GM18507 (cell line): ENCODE data around the gene PRH1.

Experiments
- DNase-seq: peaks from one replicate; pipeline ENCODE4 v3.0.0; 2011; ENCODE audit warnings: low read depth; ENCODE audit not compliant: insufficient read length; ENCODE audit errors: extremely low spot score
- FAIRE-seq: peaks from 2 replicates; lab custom pipeline; 2011; peaks lifted over from hg19 to GRCh38; lab: Jason Lieb, UNC

The PRH1 gene

DNA sequence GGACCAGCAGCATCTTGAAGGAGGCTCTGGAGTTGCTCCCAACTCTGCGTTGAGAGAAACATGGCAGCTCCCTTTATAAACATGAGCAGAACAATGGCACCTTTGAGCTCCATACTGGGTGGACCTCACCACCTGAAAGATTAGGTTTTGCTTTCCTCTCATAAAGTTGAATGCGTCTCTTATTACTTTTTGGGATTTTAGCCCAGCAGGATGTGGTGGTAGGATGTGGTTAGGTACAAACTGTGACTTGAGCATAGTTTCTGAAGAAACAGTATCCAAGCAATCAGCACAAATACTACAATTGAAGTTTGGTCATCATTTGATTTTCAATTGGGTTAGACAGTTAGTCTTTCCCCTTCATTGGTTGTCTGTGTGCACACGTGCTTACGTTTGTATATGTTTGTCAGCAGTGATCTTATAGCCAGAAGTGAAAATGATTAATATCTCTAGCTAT lies 34.6 kb downstream of the PRH1 start, which contains the start of gene PRR4:
TSS of gene PRR4 (minus strand) at position 51 of the 454 bp plus-strand sequence. CDS start at position 13, 38 bp downstream.
- no peak for FAIRE-seq
- no peak for DNase-seq

DNA sequence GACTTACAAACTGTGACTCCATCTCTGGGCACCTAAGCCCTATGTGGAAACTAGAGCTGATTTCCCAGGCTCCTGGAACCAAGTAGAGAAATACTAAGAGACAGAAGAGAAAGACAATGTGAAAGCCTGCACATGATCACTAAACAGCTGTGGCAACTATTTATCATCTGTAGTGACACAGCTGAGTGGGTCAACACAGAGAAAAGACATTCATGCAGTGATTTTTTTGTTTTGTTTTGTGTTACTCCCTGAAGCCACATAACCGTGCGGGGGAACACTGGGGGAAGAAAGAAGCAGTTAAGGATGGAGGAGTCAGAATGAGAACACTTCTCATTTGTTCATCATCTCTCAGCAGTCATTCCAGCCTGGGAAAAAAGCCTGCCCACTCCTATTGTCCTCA lies 36.3 kb downstream of the PRH1 start:
- DNase-seq (no peak), FAIRE-seq (no peak)

DNA sequence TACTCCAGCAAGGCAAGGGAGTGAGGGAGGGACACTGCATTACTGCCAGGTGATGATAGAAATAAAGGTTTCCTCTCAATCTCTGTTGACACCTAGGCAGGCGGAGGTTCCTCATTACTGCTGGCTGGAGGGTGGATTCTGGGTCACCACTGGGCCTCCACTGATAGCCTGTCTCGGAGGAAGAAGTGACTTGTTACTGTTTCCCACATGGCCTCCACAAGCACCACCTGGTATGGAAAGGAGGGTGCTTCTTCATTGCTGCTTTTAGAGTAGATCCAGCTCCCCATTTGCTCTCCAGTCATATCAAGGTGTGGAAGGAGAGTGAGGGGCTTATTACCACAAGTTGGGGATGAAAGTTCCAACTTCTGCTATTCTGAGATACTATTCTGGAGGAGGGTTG lies 41.2 kb downstream of the PRH1 start:
- FAIRE-seq (no peak), DNase-seq (no peak)

DNA sequence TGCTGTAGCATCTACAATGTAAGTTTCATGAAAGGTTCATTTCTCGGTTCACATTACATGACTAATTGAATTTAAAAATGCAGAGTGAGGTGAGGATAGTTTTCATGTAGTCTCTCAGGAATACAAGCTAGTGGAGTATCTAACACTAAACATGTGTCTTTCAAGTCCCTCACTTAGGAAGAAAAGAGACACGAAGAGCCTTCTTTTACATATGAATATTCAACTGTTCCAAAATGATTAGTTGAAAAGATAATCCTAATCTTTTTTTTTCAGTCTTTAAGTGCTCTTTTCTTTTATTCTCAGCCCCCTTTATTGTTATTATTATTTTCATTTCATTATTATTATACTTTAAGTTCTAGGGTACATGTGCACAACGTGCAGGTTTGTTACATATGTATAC lies 45.6 kb downstream of the PRH1 start:
- DNase-seq: no peak

More for the DNA sequence above, 45.6 kb downstream of the PRH1 start:
- FAIRE-seq: no peak
